Hematopoietic multipotent progenitor cell treated with erythropoietin and hydrocortisone succinate and interleukin-3 and kit ligand, for 6 days (in vitro differentiated cells): ENCODE measurements around the gene CSTA.
"Not testable (repeated sequence)": the region's sequence is repeated elsewhere in the genome, so short reads cannot be mapped to it uniquely, and the experiment has no call there.

Experiments used
- DNase-seq: peaks from one replicate; pipeline ENCODE4 v3.0.0-alpha.2; 2015

Gene CSTA

DNA sequence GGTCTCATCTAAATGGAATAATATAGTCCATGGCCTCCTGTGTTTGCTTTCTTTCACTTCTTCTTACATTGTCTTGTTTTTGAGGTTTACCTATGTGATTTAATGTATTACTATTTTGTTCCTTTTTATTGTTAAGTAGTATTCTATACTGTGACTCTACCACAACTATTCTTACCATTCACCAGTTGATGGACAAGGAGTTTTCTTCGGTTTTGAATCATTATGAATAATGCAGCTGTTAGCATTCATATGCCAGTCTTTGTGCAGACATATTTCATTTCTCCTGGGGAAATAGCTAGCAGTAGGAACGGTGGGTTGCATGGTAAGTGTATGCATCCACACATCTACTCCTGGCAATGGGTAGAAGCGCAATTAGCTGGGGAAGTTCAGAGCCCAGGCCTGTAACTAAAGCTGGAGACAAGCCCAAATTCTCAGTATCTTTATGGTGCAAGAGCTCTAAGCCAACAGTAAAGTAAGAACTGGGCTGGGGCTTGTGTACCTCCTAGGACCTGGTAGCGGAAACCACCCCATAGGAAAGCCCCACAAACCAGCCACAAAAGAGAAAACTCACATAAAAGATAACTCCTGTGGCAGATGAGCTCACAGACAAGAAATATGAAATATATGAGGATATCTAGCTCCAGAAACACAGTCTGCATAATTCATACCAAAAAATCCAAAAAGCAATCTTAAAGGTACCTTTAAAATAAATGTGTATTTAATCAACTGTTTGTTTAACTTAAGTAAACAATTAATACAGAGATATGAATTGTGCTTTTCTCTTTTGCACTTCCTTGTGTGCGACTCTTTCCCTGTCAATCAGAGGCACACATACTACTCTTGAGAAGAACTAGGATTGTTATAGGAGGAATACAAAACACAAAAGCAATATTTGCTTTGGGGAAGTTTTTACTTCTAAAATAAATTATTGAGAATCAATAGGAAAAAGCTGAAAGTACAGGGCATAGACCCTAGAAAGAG lies 2.7 kb upstream of the CSTA start:
- peak; percentile 54 for DNase-seq

GRCh38 chr3:122325769-122326168 lies 721 bp downstream of the CSTA start:
- DNase-seq: no peak

GRCh38 chr3:122331886-122332285 lies 6.8 kb downstream of the CSTA start:
- no peak for DNase-seq

GRCh38 chr3:122332551-122332950 lies 7.5 kb downstream of the CSTA start:
- no peak for DNase-seq

DNA sequence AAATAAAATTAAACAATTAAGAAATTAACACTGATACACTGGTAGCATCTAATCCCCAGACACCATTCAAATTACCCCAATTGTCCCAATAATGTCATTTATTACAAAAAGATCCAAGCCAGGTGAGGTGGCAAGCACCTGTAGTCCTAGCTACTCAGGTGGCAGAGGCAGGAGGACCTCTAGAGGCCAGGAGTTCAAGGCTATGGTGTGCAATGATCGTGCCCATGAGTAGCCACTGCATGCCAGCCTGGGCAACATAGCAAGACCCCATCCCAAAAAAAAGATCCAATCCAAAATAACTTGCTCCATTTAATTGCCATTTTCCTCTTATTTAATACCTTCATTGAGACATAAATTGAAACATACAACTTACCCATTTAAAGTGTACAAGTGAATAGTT lies 17.8 kb downstream of the CSTA start:
- DNase-seq: no peak

DNA sequence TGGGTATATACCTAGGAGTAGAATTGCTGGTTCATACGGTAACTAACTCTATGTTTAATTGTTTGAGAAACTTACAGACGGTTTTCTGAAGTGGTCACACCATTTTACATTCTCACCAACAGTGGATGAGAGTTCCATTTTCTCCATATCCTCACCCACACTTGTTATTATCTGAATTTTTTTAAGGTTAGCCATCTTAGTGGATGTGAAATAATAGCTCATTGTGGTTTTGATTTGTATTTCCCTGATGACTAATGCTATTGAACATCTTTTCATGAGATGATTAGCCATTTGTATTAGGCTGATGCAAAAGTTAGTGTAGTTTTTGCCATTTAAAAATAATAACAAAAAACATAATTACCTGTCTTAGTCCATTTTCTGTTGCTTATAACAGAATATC lies 18.6 kb downstream of the CSTA start:
- no peak for DNase-seq

- no peak for DNase-seq
Measured at GRCh38 chr3:122349171-122349570, 24.1 kb downstream of the CSTA start.

- no peak for DNase-seq
Measured at GRCh38 chr3:122350814-122351418, 25.9 kb downstream of the CSTA start.

DNA sequence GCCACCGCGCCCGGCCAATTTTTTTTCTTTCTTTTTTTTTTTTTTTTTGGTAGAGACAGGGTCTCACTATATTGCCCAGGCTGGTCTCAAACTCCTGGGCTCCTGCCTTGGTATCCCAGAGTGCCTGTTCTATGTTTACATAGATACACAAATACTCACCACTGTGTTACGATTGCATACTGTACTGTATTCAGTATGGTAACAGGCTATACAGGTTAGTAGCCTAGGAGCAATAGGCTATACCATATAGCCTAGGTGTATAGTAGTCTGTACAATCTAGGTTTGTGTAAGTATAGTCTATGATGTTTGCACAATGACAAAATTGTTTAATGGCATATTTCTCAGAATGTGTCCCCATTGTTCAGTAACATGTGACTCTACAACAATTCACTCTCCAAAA lies 26.6 kb downstream of the CSTA start:
- DNase-seq: no peak

GRCh38 chr3:122353215-122353614 lies 28.2 kb downstream of the CSTA start:
- DNase-seq: no peak

GRCh38 chr3:122353893-122354401 lies 28.9 kb downstream of the CSTA start:
- DNase-seq: peak; percentile 51

DNA sequence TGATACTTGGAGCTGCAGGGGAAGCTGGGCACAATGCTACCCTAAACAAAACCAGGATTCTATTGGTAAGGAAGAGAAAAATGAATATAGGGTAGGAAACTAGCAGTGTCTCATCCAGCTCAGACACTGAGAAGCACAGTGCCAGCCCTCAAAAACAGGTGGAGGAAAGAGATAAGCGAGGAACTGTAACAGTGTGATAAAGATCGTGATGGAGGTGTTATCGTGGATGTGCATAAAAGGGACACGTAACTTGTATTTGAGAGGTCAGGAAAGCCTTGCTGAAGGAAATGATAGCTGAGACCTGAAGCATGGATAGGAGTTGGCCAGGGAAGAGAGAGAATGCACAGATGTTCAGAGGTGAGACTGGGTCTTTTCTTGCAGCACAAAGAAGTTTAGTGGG lies 30.6 kb downstream of the CSTA start:
- DNase-seq: peak; percentile 71

GRCh38 chr3:122356402-122356801 lies 31.4 kb downstream of the CSTA start:
- peak; percentile 53 for DNase-seq

GRCh38 chr3:122357828-122358702 lies 33.0 kb downstream of the CSTA start:
- peak; percentile 54 for DNase-seq

DNA sequence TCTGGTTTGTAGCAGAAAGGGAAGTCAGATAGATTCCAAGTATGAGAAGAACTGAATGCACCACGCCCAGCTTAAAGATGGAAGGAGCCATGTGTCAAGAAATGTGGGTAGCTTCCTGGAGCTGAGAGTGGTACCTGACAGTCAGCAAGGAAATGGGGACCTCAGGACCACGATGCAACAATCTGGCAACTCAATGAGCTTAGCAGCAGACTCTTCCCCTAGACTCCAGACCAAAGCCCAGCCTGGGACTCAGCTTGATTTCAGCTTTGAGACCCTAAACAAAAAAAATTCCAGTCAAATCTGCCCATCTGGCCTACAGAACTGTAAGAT lies 33.6 kb downstream of the CSTA start:
- no peak for DNase-seq

DNA sequence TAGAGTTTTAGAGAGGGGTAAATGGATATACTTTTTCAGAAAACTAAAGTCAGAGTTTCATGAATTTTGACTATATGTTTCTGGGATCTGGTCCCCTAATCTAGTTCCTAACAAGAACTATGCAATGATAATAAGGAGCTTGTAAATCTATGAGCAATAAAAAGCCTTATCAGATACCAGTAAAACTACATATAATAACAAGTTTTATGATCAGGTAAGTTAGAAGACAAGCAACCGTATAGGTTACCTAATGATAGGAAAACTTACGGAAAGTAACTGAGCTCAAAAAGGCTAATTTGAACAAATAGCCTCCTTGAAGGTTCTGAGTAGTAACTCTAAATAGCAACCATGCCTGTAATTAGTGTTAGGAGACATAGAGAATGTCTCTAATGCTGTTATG lies 37.0 kb downstream of the CSTA start:
- no peak for DNase-seq

GRCh38 chr3:122364490-122364889 lies 39.4 kb downstream of the CSTA start:
- no peak for DNase-seq

DNA sequence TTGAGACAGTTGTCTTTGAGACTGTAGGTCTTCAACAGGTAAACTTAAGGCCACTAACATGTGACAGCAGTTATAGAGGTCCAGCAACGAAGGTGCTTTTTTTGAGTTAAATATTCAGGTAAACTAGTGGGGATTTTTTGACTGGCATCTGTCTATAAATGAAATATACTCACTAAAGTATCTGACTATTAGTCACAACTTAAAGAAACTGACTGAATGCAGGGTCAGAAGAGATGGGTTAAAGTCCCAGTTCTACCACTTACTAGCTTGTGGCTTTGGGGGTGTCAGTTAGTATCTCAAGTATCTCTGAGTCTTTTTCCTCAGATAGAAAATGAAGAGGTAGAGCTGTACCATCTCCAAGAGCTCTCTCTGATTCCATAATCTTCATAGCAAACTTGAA lies 40.0 kb downstream of the CSTA start:
- DNase-seq: no peak

- not testable (repeated sequence) for DNase-seq
Measured at GRCh38 chr3:122365582-122366378, 40.7 kb downstream of the CSTA start.

DNA sequence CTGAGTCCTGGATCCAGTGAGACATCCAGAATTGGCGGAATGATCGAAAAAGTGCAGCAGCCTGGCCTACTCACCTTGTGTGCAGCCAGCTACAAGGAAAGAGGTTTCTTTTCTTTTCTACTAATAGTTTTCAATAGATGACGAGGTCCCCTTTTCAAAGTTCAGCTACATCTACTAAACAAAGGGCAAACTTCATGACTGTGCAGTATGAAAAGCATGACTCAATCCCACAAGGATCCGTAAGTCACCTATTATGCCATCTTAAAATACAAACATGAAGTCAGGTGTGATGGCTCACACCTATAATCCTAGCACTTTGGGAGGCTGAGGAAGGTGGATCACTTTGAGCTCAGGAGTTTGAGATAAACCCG lies 41.3 kb downstream of the CSTA start:
- no peak for DNase-seq

DNA sequence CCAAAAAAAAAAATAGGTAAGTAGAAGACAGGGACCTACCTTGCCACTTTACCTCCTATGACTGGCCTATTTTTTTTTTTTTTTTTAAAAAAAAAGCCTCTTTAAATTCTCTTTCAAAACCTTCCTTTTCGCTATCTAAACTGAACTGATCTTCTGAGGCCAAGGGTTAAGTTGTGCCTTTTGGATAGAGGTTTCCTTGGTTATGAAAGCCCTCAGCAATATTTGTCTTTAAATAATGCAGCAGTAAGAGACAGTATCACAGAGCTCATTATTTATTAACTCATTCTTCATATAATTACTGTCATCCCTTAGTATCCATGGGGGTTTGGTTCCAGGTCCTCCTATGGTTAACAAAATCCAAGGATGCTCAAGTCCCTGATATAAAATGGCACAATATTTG lies 49.0 kb downstream of the CSTA start:
- DNase-seq: no peak

DNA sequence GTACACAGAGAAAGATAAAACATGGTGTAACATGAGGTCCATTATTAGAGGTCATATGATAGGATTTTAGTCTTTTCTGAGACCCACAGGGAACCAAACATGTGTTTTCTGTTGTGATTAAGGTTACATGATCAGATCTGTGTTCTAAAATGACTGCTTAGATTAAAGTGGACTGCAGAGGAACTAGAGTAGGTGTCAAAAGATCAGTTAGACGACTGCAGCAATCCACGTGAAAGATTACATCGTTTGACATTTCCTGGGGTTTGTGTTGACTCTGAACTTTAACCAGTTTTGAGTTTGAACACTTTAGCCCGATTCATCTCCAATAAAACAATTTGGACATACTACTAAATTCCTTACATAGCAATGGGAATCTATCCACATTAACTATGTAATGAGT lies 52.9 kb downstream of the CSTA start:
- no peak for DNase-seq
